SH-SY5Y (cell line): ENCODE measurements around the gene TGM3.

Experiments
- GATA2 ChIP-seq: IDR thresholded peaks from 2 replicates; pipeline ENCODE4 v1.6.1; 2011; ENCODE audit warnings: mild to moderate bottlenecking, low read depth, low read length
- GATA3 ChIP-seq: IDR thresholded peaks from 2 replicates; pipeline ENCODE4 v1.6.1; 2011; ENCODE audit warnings: low read depth, mild to moderate bottlenecking, low read length, moderate library complexity

DNA sequence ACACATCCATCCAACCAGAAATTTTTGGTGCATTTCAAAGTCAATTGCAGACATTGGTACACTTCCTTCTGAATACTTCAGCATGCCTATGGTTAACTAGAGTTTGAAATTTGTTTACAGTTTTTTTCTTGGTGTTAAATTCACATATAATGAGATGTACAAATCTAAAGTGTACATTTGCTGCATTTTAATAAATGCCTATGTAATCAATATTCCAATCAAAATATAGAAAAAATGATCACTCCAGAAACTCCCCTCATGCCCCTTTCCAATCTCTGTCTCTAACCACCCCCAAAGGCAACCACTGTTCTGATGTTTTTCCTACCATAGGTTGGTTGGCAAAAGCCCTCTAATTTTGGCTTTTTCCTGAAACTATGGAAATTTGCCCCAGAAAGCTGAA, 77.3 kb downstream of the TGM3 start:
- TF ChIP-seq GATA3 (no peak), GATA2 (no peak)
